Peyer's patch (tissue), 4 donors: ENCODE data around the gene CXCL14.

Experiments used
- POLR2A ChIP-seq, 2 donors: fragments of 450-650 bp; IDR thresholded peaks; one replicate each; pipeline ENCODE4 v1.5.1; 2017; ENCODE audit warnings: antibody characterized with exemption in 2 of 2, mild to moderate bottlenecking in 2 of 2, moderate library complexity in 2 of 2
- TF ChIP-seq, protein P1 (sequence below), 6 experiments: fragments of 450-650 bp in 4 of 6; fragments of 200-600 bp in 2 of 6; sonication (generic) in 1 of 6; IDR thresholded peaks; one replicate each; pipeline ENCODE4 v1.5.1; 2017 to 2019; ENCODE audit warnings: antibody characterized with exemption in 6 of 6, mild to moderate bottlenecking in 3 of 6, moderate library complexity in 1 of 6

- TF ChIP-seq, protein P1, sequence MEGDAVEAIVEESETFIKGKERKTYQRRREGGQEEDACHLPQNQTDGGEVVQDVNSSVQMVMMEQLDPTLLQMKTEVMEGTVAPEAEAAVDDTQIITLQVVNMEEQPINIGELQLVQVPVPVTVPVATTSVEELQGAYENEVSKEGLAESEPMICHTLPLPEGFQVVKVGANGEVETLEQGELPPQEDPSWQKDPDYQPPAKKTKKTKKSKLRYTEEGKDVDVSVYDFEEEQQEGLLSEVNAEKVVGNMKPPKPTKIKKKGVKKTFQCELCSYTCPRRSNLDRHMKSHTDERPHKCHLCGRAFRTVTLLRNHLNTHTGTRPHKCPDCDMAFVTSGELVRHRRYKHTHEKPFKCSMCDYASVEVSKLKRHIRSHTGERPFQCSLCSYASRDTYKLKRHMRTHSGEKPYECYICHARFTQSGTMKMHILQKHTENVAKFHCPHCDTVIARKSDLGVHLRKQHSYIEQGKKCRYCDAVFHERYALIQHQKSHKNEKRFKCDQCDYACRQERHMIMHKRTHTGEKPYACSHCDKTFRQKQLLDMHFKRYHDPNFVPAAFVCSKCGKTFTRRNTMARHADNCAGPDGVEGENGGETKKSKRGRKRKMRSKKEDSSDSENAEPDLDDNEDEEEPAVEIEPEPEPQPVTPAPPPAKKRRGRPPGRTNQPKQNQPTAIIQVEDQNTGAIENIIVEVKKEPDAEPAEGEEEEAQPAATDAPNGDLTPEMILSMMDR (IDR thresholded peaks at IDR 0.05), result no peak
- no peak for TF ChIP-seq POLR2A (IDR thresholded peaks at IDR 0.05)
These were observed 30.1 kb upstream of the CXCL14 start for GRCh38 chr5:135608761-135609443.
